Stomach (tissue), 4 donors: ENCODE data around the gene INKA2.

ENCODE experiments used
- CTCF ChIP-seq, 7 experiments: fragments of 450-650 bp in 4 of 7; fragments of 200-600 bp in 3 of 7; sonication (generic) in 3 of 7; IDR thresholded peaks; one replicate each; pipeline ENCODE4 v1.5.1; 2016 to 2019; ENCODE audit warnings: antibody characterized with exemption in 7 of 7, control low read depth in 2 of 7, mild to moderate bottlenecking in 1 of 7
- EP300 ChIP-seq: sonication (generic); formaldehyde crosslinking; IDR thresholded peaks from one replicate; pipeline ENCODE4 v1.6.1; 2017; ENCODE audit warnings: antibody characterized with exemption
- POLR2A ChIP-seq, 4 donors: fragments of 450-650 bp; IDR thresholded peaks; one replicate each; pipeline ENCODE4 v1.6.1; 2016; ENCODE audit warnings: antibody characterized with exemption in 4 of 4, control low read depth in 2 of 4, mild to moderate bottlenecking in 1 of 4, moderate library complexity in 1 of 4
- POLR2AphosphoS5 ChIP-seq, 3 donors: sonication (generic); formaldehyde crosslinking; IDR thresholded peaks; one replicate each; pipeline ENCODE4 v1.6.1; 2016; ENCODE audit warnings: antibody characterized with exemption in 3 of 3

GRCh38 chr1:111729946-111730681 is 9.1 kb downstream of the INKA2 start:
- TF ChIP-seq EP300 (no peak), CTCF (IDR thresholded peaks at IDR 0.05) (no peak), POLR2A (IDR thresholded peaks at IDR 0.05) (no peak), POLR2AphosphoS5 (IDR thresholded peaks at IDR 0.05) (no peak)
